Measurements from ENCODE around the gene CASKIN1.
"Not testable (repeated sequence)": the region's sequence is repeated elsewhere in the genome, so short reads cannot be mapped to it uniquely, and the experiment has no call there.

DNA sequence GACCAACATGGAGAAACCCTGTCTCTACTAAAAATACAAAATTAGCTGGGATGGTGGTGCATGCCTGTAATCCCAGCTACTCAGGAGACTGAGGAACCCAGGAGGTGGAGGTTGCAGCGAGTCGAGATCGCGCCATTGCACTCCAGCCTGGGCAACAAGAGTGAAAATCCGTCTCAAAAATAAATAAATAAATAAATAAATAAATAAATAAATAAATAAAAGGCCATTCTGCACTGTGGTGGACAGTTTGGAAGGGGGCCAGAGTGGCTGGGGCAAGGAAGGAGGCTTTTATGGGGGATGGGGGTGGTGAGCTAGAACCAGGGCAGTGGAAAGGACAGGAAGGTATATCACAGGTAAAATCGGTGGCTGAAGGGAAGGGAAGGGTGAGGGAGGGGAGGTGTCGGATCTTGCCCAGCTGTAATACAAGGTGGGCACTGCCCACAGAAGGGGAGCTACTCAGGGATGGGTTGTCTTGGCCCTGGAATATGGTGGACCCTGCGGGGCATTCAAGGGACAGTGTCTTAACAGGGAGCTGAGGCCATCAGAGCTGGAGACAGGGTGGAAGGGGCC, 6.8 kb upstream of the CASKIN1 start:
- not testable (repeated sequence) for TF ChIP-seq SUZ12 (IDR thresholded peaks at IDR 0.05; ENCODE audit: low read length); POLR2AphosphoS5 (IDR thresholded peaks at IDR 0.05; ENCODE audit: low read depth, low read length); CTCF (IDR thresholded peaks at IDR 0.05; ENCODE audit: control extremely low read depth in 1 of 3, insufficient read depth in 1 of 3, low read depth in 1 of 3, low read length in 3 of 3); CEBPB (IDR thresholded peaks at IDR 0.05; ENCODE audit: low read depth, low read length); CHD7 (IDR thresholded peaks at IDR 0.05; ENCODE audit: insufficient replicate concordance, low read length); SIRT6 (IDR thresholded peaks at IDR 0.05; ENCODE audit: low read length); RAD21 (IDR thresholded peaks at IDR 0.05 in 1 of 2, conservative IDR thresholded peaks at IDR 0.05 in 1 of 2; ENCODE audit: low read depth in 2 of 2, low read length in 2 of 2); ZNF274 (IDR thresholded peaks at IDR 0.05; ENCODE audit: borderline replicate concordance, extremely low read depth, low read length); EZH2 (IDR thresholded peaks at IDR 0.05; ENCODE audit: low read depth, low read length, severe bottlenecking); GABPA (IDR thresholded peaks at IDR 0.05; ENCODE audit: borderline replicate concordance, insufficient read depth, low read length); KDM5A (IDR thresholded peaks at IDR 0.05; ENCODE audit: low read length); GTF2F1 (IDR thresholded peaks at IDR 0.05; ENCODE audit: borderline replicate concordance, low read depth, low read length); CHD2 (IDR thresholded peaks at IDR 0.05; ENCODE audit: low read length)

All from H1 (cell line).